K562 treated with DMSO at 1 percent for 24 hours (cell line): ENCODE measurements around the gene CASKIN2. TPM values are rescaled to one million over a fixed set of nuclear protein-coding genes. Genes with fewer than 3 reads are reported as not detected.

Source experiments
- total RNA-seq: library from RNA; unstranded; fragments of 300-600 nt; gene quantifications from 2 replicates; pipeline ENCODE4 v1.2.3, GENCODE V29; 2022; ENCODE audit warnings: low read depth; ENCODE audit not compliant: insufficient read depth

Gene CASKIN2, protein sequence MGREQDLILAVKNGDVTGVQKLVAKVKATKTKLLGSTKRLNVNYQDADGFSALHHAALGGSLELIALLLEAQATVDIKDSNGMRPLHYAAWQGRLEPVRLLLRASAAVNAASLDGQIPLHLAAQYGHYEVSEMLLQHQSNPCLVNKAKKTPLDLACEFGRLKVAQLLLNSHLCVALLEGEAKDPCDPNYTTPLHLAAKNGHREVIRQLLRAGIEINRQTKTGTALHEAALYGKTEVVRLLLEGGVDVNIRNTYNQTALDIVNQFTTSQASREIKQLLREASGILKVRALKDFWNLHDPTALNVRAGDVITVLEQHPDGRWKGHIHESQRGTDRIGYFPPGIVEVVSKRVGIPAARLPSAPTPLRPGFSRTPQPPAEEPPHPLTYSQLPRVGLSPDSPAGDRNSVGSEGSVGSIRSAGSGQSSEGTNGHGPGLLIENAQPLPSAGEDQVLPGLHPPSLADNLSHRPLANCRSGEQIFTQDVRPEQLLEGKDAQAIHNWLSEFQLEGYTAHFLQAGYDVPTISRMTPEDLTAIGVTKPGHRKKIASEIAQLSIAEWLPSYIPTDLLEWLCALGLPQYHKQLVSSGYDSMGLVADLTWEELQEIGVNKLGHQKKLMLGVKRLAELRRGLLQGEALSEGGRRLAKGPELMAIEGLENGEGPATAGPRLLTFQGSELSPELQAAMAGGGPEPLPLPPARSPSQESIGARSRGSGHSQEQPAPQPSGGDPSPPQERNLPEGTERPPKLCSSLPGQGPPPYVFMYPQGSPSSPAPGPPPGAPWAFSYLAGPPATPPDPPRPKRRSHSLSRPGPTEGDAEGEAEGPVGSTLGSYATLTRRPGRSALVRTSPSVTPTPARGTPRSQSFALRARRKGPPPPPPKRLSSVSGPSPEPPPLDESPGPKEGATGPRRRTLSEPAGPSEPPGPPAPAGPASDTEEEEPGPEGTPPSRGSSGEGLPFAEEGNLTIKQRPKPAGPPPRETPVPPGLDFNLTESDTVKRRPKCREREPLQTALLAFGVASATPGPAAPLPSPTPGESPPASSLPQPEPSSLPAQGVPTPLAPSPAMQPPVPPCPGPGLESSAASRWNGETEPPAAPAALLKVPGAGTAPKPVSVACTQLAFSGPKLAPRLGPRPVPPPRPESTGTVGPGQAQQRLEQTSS (N-terminal part only)
- 7.8 and 9.1 TPM in 2 replicates for total RNA-seq

DNA sequence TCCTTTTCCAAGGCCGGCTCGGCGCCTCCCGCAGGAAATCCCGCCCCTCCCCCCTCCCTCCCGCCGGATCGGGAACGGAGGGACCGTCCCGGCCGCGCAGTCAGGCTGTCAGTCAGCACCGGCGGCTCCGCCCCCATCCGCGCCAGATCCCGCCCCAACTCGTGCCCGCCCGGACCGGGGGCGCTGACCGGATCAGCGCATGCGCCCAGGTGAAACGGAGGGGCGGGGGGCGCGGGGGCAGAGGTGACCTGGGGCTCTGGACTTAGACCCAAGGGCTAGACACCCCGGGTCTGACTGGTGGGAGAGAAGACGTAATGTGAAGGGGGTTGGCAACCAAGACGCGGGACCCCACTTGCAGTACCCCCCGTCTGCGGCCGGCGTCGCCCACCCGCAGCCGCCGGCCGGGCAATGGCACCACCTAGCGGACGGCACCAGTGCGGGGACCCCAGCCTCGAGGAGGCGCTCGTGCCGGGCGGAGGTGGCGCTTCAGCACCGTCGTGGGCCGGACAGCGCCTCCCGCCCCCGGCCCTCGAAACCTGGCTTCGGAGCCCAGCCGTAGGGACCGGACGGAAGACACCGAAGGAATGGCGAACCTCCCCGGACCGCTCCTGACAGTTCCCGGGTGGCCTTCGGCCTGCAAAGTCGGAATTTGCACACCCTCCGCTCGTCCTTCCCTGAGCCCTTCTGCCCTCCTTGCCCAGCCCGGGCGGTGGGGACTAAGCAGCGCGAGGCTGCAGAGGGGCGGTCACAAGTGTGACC lies at the start of gene CASKIN2:
TSS of gene CASKIN2 (minus strand) at position 42 of the 759 bp plus-strand sequence. CDS start 1,733 bp downstream, outside the sequence.

DNA sequence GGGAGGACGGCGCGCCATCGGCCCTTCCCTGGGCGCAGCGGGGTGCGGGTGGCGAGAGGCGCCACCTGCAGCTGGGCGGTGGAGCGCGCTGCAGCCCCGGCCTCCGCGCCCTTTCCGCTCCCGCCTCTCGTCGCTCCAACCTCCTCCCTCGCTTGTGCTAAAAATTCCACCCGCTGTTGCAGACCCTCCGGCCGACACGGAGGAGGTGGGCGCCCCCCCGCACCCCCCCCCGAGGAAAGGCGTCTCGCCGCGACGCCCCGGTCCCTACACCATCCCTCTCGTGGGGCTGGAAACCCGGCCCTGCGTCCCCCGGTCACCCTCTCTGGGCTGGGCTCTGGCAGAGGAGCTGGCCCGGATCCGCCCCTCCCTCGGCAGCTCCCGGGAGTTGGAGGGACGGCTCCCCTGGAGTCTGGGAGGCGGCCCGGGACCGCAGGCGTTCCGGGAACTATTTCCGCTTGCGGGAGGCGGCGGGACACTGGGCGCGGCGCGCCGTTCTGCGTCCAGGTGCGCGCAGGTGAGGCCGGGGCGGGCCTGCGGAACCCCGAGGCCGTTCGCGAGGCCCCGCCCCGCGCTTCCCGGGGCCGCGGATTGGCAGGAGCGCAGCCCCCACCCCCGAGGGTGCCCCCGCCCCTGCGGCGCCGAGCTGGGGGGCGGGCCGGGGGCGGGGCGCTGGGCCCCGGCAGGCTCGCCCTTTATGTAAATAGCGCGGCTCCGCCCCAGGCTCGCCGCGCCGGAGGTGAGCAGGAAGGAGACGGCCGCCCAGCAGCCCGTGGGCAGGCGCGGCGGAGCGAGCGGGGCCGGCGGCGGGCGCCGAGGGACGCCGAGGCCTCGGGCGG lies 9.9 kb upstream of the CASKIN2 start, which contains the start of gene LLGL2:
TSS of gene LLGL2 (plus strand) at position 728 of the 836 bp plus-strand sequence. CDS start 17,730 bp downstream, outside the sequence.

DNA sequence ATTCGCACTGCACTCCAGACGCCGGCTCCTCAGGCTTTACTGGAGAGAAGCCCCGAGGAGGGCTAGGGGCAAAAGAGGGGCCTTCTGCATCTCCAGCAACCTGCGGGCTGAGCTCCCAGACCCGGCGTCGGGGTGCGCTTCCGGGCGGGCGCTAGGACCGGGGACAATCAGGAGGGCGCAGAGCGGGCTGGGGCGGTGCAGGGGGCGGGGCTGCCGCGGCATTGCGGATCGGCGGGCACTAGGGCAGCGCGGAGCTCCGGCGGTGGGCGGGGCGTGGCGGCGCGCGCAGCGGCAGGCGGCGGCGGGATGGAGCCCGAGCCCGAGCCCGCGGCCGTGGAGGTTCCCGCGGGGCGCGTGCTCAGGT lies 900 bp upstream of the CASKIN2 start, which contains the start of gene TSEN54:
TSS of gene TSEN54 (plus strand) at position 274 of the 364 bp plus-strand sequence. CDS start at position 307, 33 bp downstream.

DNA sequence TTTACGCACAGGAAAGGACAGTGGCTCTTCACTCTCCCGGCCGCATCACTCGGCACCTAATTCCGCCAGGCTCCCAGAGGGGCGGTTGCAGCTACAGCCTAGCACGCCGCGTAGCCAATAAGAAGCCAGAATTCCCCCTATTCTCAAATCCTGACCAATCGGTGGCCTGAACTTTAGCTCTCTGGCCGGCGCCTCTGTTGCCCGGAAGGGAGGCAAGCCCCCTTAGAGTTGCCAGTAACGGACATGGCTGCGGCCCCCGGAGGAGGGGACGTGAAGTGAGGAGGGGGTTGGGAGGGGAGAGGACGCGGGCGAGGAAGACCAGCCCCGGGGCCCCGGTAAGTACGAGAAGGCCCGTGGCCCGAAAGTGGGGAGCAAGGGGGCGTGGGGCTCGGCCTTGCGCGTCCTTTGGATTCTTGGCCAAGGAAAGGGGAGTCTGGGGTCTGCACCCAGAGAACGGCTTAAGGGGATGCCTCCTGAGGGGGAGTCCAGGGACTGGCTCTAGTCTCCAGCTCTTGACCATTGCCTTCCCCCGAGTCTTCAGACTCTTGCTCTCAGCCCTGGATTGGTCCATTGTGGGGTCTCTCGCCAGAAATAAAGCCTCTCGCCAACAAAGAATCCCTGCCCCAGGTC lies 58.8 kb downstream of the CASKIN2 start, which contains the start of gene TMEM94:
TSS of gene TMEM94 (plus strand) at position 219 of the 630 bp plus-strand sequence. CDS start 15,271 bp downstream, outside the sequence.

Other genes starting within 250 kb of the CASKIN2 start
- 60.9 and 72.8 TPM in 2 replicates for gene MIF4GD, start 244.3 kb downstream of the CASKIN2 start, total RNA-seq
- 28.8 and 29.6 TPM in 2 replicates for gene SLC25A19, start 226.1 kb downstream of the CASKIN2 start, total RNA-seq
- 105 and 109 TPM in 2 replicates for gene GRB2, start 109.9 kb downstream of the CASKIN2 start, total RNA-seq
- gene TMEM94, start 58.9 kb downstream of the CASKIN2 start, total RNA-seq = 46.2 and 54.0 TPM in 2 replicates
- 35.8 and 49.7 TPM in 2 replicates for gene TSEN54, start 991 bp upstream of the CASKIN2 start, total RNA-seq
- 36.0 and 45.7 TPM in 2 replicates for gene LLGL2, start 10.2 kb upstream of the CASKIN2 start, total RNA-seq
- gene MYO15B, start 72.3 kb upstream of the CASKIN2 start, total RNA-seq = 0.79 and 3.9 TPM in 2 replicates
- 0.06 TPM in 1 of 2 replicates, not detected in the other for gene SMIM5, start 117.9 kb upstream of the CASKIN2 start, total RNA-seq
- 24.5 and 26.8 TPM in 2 replicates for gene RECQL5, start 151.6 kb upstream of the CASKIN2 start, total RNA-seq
- 50.7 and 61.1 TPM in 2 replicates for gene SAP30BP, start 151.8 kb upstream of the CASKIN2 start, total RNA-seq
- gene ITGB4, start 205.9 kb upstream of the CASKIN2 start, total RNA-seq = 2.5 and 3.3 TPM in 2 replicates
- gene GALK1, start 249.7 kb upstream of the CASKIN2 start, total RNA-seq = 95.1 and 125 TPM in 2 replicates